COR-L47 (cell line): ENCODE measurements around the gene ACOXL.
A peak's percentile ranks its signal among the peaks of the same experiment; 100 is the strongest.
"Not testable (repeated sequence)": the region's sequence is repeated elsewhere in the genome, so short reads cannot be mapped to it uniquely, and the experiment has no call there.

ENCODE experiments used
- DNase-seq: peaks from one replicate; lab custom pipeline; 2025; lab: John Stamatoyannopoulos, UW

The ACOXL gene

DNA sequence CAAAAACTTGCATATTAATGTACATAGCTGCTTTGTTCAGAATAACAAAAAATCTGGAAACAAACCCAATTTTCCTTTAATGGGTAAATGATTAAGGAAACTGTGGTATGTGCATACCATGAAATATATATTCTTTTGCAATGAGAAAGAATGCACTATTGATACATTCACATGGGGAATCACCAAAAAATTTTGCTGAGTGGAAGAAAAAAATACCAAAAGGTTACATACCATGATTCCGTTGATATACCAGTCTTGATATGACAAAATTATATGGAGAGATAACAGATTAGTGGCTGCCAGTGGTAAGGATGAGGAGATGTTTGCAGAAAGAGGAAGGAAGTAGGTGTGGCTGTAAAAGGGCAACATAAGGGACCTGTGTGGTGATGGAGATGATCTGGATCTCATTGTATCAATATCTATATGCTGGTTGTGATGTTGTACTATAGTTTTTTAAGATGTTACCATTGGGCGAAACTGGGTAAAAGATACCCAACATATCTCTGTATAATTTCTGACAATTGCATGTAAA lies 333.8 kb downstream of the ACOXL start:
- no peak for DNase-seq

DNA sequence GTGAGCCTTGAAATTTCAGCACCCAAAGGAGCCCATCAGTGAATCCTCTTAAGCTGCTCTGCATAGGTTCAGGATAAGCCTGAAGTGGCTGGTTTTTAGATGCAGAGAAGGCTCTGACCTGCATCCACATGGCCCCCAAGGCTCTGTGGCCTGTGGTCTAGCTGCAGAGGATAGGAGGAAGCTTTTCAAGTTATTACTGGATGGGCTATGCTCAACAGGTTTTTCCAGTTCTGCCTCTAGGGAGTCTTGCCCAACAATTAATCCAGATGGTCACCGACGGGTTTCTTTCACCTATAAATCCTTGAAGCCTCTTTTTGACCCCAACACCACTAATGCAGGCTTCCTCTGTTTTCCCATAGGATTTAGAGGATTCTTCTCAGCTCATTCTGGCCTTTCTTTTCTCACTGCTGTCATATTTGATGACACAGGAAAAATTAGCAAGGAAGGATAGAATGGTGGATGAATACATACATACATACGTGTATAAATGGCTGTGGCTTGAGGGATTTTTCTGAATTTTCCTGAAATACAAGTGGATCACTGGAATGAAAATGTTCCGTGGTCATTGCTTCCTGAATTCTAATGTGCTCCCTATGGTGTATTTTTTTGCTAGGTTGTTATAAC lies 336.2 kb downstream of the ACOXL start:
- DNase-seq, result peak; percentile 22

DNA sequence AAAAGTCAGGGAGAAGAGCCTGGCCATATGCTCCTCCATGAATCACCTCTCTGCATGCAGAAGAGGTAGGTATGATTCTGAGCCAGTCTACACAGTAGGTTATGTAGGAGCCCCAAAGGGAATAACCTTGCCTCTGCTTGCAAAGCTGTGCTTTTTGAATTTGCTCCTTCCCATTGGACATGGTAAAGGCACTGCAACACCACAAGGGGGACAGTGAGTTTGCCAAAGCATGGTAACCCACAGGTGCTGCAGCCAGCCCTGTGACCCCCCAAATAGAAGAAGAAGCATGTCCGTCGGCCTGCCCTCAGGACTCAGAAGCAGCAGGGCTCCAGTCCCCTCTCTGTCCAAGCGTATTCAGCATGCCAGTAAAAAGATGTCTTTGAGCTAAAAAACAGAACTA lies 337.3 kb downstream of the ACOXL start:
- DNase-seq, result no peak

DNA sequence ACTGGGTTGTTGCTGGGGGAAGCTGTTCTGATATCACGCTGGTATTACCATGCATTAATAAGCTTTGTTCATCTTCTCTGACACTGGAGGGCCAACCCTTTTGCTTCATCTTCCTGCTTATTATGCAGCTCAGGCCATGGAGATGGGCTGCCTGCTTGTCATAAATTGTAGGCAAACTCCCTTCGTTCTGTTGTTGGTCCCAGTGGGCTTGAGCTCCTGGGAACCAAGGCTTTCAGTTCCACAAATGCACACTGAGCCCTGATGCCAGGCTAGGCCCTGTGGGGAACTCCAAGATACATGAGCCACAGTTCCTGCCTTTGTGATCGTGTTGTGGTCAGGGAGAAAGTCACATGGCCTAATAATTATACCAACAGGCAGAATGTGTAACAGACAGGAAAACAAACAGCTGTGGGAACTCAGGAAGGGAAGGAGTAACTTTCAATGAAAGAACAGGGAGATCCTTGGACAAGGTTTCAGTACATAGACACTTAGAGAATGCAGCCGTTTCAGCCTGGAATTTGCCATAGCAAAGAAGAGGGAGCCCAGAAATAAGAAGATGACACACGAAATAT lies 339.3 kb downstream of the ACOXL start:
- peak; percentile 43 for DNase-seq

DNA sequence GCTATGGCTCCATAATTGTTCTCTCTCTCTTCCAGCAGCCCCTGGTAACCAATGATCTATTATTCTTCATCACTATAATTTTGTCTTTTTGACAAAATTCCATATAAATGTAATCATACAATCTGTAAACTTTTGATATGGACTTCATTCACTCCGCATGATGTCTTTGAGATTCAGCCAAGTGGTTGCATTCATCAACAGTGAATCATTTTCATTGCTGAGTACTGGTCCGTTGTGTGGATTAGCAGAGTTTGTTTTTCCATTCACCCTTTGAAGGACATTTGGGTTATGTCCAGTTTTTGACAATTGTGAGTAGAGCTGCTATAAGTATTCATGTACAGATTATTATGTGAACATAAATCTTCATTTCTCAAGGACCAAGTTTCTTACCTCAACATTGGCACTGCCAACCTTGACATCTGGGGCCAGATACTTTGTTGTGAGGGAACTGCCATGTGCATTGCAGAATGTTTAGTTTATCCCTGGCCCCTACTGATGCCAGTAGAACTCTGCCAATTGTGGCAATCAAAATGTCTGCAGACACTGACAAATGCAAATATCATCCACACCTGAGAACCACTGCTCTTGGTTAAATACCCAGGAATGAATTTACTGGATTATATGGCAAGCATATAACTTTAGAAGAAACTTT lies 340.0 kb downstream of the ACOXL start:
- no peak for DNase-seq

DNA sequence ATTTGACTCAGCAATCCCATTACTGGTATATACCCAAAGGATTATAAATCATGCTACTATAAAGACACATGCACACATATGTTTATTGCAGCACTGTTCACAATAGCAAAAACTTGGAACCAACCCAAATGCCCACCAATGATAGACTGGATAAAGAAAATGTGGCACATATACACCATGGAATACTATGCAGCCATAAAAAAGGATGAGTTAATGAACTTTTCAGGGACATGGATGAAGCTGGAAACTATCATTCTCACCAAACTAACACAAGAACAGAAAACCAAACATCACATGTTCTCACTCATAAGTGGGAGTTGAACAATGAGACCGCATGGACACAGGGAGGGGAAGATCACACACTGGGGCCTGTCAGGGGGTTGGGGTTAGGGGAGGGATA lies 350.3 kb downstream of the ACOXL start:
- DNase-seq, result not testable (repeated sequence)

DNA sequence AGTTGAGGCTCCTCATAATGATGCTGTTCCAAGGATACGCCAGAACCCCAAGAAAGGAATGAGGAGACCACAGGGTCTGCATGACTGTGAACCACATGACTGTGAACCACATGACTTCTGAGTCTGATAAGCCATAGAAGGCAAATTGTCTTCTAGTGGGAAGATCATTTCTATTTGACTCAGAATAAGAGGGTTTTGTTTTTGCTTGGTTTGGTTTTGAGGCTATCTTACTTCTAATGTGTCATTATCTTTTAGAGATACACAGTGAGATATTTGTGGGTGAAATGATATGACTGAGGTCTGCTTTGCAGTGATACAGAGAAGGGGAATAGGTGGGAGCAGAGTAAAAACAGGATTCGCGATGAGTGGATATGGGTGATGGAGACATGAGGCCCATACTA lies 359.4 kb downstream of the ACOXL start:
- no peak for DNase-seq

DNA sequence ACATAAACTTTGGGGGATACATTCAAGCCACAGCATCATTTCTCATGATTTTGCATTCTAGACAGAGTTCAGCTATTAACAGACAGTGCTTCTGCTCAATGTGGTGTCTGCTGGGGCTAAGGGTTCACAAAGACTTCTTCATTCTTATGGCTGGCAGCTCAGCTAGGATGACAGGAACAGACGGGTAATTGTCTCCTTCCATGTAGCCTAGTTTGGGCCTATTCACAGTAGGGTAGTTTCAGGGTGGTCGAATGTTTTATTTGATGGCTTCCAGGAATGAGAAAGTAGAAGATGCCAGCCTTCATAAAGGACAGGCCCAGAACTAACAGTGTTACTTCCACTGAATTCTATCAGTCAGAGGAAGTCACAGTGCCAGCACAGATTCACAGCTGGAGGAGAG lies 362.3 kb downstream of the ACOXL start:
- no peak for DNase-seq

DNA sequence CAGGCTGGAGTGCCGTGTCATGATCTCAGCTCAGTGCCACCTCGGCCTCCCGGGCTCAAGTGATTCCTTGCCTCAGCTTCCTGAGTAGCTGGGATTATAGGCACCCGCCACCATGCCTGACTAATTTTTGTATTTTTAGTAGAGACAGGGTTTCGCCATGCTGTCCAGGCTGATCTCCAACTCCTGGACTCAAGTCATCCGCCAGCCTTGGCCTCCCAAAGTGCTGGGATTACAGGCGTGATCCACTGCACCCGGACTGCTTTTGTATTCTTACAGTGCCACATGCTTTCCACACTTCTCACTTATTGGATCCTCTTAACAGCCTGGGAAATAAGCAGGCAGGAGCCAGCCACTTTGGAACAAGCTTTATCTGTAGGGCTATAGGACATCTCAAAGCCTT lies 363.1 kb downstream of the ACOXL start:
- DNase-seq, result no peak

DNA sequence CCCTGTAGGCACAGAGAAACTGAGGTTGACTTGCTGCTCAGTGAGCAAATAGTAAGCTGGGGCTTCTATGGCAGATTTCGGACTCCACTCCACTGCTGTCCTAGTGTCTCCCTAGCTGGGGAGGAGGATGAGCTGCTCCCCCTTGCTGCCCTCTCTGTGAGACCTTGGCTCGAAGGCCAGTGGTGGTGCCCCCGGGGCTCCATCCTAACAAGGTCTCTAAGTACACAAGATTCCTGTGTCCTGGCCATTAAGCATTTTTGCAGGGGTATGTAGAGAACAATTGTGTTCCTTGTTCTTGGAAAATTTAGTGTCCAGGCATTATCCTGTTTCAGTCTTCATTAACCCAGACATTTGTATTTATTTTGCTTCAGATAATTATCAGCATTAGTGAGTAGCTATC lies 367.0 kb downstream of the ACOXL start:
- no peak for DNase-seq

DNA sequence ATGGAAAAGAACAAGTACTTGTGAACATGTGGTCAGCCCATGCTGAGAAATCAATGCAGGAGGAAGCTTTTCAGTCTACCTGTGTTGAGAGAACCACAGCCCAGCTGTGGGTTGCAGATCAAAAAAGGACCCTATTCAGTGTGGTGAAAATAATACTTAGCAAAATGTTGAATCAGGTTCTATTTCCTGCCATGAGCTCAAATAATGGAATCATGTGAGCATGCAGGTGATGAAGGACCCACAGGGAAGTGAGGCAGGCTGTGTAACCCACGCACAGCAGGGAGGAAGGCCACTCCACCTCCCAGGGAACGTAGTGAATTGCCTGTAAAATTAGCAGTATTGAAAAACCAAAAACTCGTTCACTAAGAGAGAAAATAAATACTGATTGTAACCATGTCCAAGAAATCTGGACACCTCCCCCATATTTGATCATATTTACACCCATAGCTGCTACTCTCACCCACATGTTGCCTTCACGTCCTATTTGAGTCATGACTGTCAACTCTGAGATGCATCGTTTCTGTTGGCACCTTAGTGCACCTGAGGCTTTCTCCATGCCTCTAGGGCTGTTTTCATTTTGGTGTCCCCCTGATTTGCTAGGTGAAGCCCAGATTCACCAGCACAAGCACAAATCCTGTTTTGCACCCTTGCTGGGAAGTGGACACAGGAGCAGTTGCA lies 367.9 kb downstream of the ACOXL start:
- peak; percentile 4 for DNase-seq

DNA sequence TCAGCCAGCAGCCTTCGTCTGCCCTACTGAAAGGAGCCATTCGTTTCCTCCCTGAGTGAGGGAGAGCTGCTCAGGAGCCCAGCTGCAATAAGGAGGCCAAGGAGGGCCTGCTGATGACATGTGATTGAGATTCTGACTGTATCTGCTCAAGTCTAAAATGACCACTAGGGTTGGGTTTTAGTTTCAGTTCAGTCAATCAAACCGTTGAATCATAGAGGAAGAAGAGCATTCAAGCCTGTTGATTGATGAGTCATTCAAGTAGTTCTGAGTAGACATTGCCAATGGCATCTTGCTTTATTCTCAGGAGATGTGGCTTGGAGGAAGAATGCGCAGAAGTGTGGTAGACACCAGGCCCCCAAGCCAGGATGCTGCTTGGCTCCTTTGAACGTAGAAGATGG lies 368.4 kb downstream of the ACOXL start:
- no peak for DNase-seq

DNA sequence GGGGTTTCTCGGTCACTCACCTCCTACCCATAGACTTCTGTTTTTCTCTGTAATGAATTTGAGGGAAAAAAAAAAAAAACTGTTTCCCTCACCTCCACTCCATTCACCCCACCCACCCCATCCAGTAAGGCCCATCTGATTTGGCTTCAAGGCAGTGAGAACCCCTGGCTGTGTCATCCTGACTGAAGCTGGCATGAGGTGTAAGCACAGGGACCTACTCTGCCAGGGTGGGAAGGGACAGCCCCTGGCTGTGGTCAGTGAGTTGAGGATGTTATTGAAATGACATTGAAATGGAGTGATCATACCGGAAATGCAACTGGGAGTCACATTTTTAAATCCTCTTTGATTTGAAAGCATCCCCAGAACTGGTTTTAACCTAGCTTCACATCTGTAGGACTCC lies 369.2 kb downstream of the ACOXL start:
- no peak for DNase-seq

DNA sequence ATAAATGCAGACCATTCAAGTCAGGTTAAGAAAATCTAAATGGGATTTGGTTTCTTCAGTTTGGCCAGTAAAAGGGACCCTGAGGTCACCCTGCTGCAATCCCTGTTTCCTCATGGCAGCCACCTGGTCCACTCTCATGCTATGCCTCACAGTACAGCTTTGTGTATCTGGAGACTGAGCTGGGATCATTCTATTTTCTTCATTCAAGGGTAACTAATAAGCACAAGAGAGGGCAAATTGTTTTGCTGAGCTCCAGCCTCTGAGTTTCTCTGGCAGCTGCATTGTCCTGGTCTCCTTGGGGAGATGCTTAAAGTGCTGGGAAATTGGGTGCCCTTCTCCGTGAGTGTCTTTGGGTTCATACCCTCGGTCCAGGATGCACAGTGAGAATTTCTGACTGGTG lies 369.8 kb downstream of the ACOXL start:
- DNase-seq, result no peak

DNA sequence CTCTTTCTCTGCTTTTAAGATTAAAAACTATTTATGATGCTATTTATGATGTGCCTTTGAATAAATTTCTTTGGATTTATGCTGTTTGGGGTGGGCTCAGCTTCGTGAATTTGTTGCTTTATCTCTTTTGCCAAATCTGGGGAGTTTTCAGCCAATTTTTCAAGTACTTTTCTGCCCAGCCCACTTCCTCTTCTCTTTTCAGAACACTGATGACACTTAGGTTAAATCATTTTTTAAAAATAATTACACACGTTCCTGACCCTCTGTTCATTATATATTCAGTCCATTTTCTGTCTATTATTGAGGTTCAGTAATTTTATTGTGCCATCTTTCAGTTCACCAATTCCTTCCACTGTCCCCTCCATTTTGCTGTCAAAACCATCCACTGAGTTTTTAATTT lies 373.6 kb downstream of the ACOXL start:
- no peak for DNase-seq

DNA sequence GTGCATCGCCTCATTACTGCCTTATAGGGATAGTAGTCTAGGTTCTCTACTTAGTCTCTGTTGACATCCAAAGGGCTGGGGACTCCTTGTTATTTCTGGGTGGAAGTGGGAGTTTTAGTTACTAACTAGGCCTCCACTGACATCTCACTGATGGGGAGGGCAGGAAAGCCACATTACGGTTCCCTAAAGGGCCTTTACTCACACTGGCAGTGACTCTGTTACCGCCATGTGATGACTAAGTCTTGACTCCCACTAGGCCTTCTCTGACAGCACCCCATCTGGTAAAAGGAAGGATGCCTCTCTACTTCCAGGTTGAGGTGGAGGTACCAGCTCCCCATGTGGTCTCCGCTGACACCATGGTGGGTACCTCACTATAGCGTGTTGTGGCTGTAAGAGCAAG lies 374.3 kb downstream of the ACOXL start:
- DNase-seq, result no peak

DNA sequence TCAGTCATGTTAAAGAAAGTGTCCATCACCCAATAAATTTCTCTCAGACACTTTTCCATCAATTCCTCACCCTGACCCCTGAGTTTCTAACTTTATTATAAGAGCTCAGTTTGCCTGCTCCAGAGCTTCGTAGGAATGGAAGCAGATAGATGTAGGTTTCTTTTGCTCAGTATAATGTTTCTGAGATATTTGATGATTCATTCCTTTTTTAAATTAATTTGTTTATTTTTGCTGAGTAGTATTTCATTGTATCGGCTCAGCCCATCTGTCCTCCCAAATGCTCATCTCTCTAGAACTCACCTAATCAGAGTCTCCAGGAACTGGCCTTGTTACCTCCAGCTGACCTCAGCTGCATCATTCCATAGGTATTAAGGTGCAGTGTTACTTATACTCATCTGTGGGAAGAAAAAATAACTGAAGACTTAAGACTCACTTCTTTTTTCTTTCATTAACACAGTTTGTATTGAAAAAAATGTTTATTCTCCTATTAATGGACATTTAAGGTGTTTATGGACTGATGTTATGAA lies 376.4 kb downstream of the ACOXL start:
- DNase-seq, result no peak

DNA sequence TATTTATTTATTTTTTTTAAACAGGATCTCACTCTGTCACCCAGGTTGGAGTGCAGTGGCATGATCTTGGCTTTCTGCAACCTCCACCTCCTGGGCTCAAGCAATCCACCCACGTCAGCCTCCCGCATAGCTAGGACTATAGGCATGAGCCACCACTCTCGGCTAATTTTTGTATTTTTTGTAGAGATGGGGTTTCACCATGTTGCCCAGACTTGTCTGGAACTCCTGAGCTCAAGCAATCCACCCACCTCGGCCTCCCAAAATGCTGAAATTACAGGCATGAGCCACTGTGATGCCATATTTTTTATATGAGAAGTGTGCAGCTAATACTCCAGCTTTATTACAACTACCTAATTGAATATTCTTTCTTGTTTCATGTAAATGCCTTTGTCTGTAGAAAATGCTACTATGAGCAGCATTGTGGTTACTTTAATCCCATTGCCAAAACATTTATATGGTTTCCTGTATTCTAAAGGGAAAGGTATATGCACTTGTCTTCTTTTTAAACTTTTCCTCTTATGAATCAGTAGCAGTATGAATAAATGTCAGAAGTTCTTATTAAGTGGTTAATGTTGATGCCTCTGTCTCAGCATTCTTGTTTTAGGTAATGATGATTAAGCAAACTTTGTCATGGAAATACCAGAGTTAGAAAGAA lies 378.9 kb downstream of the ACOXL start:
- no peak for DNase-seq

DNA sequence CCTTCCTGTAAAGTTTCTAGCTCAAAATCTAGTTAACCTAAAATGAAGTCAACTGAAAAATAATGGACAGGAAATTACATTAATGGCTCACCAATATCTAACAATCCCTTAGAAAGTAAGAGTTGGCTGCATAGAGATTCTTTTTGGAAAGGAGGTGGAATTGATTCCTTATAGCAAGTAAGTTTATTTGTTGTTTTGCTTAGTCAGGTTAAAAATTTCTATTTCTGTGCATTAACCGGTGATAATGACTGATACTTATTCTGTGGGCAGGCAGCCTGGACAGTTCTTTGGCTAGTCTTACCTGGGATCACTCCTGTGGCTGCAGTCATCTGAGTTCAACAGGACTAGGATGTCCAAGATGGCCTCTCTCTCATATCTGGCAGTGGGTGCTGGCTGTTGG lies 381.5 kb downstream of the ACOXL start:
- no peak for DNase-seq

DNA sequence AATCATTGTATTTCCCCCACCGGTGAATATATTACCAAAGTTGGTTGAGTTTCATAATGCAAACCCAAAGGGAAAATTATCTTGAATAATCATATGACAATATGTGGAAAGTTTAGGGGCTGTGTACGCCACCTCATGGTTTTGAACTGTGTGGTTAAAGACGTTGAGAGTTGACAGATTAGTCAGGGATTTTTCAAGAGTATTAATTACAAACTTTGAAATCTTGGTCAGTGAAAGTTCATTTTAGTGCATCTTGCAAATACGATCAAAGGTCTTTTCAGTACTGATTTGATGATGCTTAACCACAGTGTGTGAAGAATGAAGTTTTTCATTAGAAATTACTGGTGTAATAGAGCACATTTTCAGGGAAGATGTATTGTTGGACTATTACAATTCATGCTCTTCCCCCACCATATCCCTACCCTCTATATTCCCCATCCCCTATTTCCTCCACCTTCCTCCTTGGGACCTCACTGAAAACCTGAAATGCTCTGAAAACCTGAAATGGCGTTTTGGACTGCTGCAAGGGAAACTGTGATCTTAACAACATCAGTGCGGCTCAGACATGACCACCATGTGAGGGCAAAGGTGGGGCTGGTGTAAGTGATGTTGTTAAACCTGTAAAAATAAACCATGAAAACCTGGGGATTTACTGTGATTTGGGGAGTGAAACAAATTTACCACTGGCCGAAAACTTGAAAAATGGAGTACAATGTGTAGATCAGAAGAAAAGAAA lies 383.8 kb downstream of the ACOXL start:
- DNase-seq, result no peak

DNA sequence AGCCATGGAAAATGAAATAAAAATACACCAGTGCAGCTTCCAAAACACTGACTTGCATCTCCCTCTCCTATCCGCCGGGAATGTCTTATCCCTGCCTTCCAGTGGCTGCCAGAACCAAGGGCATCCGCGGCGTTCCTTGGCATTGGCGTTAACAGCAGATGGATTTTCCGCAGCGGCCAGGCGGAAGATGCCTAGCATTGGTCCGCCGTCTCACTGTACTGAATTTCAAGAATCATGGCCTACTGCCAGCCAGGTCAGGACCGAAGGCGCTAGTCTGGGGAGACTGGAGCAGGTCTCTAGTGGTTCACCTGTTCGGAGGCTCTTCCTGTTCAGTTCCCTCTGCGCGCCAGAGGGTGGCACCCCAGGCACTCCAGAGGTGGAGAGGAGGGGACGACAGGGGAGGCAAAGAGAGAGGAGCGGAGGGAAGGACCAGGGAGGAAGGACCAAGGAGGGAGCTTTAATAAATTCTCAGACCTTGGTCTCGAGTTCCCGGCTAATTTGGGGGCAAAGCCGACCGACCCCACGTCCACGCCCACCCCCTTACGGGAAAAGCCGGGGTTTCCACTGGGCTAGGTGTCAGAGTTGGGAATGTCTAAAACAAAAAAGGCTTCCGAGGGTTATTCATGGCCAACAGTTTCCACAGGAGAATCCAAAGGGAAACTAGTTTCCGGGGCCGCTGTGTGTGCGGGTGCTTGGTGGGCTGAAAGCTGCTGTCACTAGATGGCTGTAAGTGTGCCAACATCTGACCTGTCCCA lies 384.6 kb downstream of the ACOXL start:
- peak; percentile 79 for DNase-seq
